ENCODE measurements around the gene FSD2. TPM values are rescaled to one million over a fixed set of nuclear protein-coding genes. Genes with fewer than 3 reads are reported as not detected.

Gene FSD2
- total and polyA plus RNA-seq, 2 of the 4 experiments (the other 2 are of a cell fraction) = not detected

DNA sequence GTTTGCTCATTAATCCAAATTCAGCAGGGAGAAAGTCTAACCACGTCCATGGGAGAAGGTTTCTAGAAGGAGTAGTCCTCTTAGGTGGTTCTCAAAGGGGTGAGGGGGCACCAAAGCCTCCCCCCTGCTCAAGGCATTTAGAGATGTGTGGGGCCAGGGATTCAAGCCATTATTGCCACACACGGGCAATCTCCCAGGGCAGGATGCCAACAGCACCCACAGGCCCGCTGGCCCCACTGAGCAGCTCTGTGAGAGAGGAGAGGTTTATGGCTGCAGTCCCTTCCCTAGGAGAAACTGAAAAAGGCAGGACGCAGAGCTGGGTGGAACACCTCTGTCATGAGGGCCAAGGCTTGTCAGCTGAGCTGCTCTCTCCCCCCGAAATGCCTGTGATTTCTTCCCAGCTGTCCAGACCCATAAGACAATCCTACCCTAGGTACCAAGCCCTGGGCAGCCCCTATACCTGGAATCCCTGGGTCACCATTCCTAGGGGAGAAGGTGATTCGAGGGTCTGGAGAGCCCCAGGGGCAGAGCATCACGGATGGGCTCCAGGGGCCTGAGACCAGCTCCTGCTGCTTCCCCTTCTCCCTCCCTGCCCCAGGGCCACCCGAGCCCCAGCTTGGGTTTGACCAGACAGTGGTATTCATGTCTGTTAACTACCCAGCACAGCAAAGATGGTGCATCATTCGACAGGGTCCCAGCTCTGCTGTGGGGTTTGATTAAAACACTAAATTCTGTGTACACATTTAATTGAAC is 42.5 kb upstream of the FSD2 start:
- Histone ChIP-seq H2AK9ac (replicated peaks; ENCODE audit: low read depth, low read length, poor library complexity) (no peak overlapping the region), H3K9me3 (ENCODE audit: control insufficient read depth, insufficient read depth, low read length) (no peaks in the 10 kb centered on the region), H2BK20ac (ENCODE audit: low read depth, low read length) (no peak overlapping the region), H3K9ac (ENCODE audit: low read depth, low read length) (no peak overlapping the region), H3K4ac (ENCODE audit: low read depth, low read length) (no peak overlapping the region), H3K9me1 (ENCODE audit: insufficient read depth, low read length) (no peaks in the 10 kb centered on the region; the same call in 1 of the 2 replicates), H2BK120ac (ENCODE audit: low read depth, low read length) (no peak overlapping the region), H3K27me3 (ENCODE audit: control insufficient read depth, insufficient read depth, low read length) (no peaks in the 10 kb centered on the region), H2AK5ac (ENCODE audit: low read depth, low read length) (no peak overlapping the region), H3K36me3 (ENCODE audit: control insufficient read depth, insufficient read depth, low read length) (no peaks in the 10 kb centered on the region), H2BK5ac (ENCODE audit: low read depth, low read length, poor library complexity, severe bottlenecking) (no peak overlapping the region), H2BK15ac (ENCODE audit: low read depth, low read length) (no peak overlapping the region), H3K18ac (ENCODE audit: low read depth, low read length) (no peak overlapping the region), H2AFZ (replicated peaks; ENCODE audit: low read length, poor library complexity) (peak overlapping the region; percentile 36), H4K20me1 (ENCODE audit: insufficient read depth, low read length) (no peaks in the 10 kb centered on the region), H3K27ac (ENCODE audit: insufficient read depth, low read length) (no peak overlapping the region), H4K91ac (ENCODE audit: insufficient read depth, low read depth, low read length) (no peak overlapping the region), H3K4me2 (ENCODE audit: low read depth, low read length) (no peak overlapping the region), H3K14ac (replicated peaks; ENCODE audit: low read depth, low read length) (no peak overlapping the region), H3K4me1 (ENCODE audit: control insufficient read depth, insufficient read depth, low read length) (peaks cover 11% of the 10 kb centered on the region; the same call in 1 of the 2 replicates), H4K5ac (ENCODE audit: low read depth, low read length) (no peak overlapping the region), H3K4me3 (ENCODE audit: insufficient read depth, low read depth, low read length) (no peak overlapping the region), H3K56ac (ENCODE audit: extremely low read depth, insufficient read depth, low read length) (no peak overlapping the region), H3K79me1 (ENCODE audit: low read depth in 1 of 2, low read length in 2 of 2) (no peaks in the 10 kb centered on the region), H4K8ac (ENCODE audit: low read depth in 2 of 2, low read length in 2 of 2) (no peak overlapping the region), H3K23ac (ENCODE audit: low read depth, low read length) (no peak overlapping the region)
- TF ChIP-seq POLR2A (IDR thresholded peaks at IDR 0.05; ENCODE audit: low read depth, low read length) = no peak
- no peak for TF ChIP-seq CHD1 (IDR thresholded peaks at IDR 0.05; ENCODE audit: low read depth, low read length)
- no peak for TF ChIP-seq BHLHE40 (IDR thresholded peaks at IDR 0.05; ENCODE audit: low read depth, low read length)
- TF ChIP-seq RFX5 (IDR thresholded peaks at IDR 0.05; ENCODE audit: low read depth, low read length) = no peak
- TF ChIP-seq MXI1 (IDR thresholded peaks at IDR 0.05; ENCODE audit: borderline replicate concordance, low read depth, low read length) = no peak
- WGBS, 2 experiments (ENCODE audit: extremely low coverage in 2 of 2, insufficient read length in 1 of 2) = 90% methylated on average over 2 of the region's 9 CpGs; no CpG with 5 or more reads in 1 of the 2 experiments
- in situ Hi-C loops (cut with MboI; ENCODE audit: low sequenced_read_pairs) = no loop called here
- no peak for DNase-seq
- intact Hi-C loops (cut with micrococcal nuclease) = loop anchor here (5.0 kb wide), 1 partner anchor 139 kb away; the partner anchor contains the start of gene RAMAC
- no TSS peak for BruUV-seq (replicated peaks)
- ChIA-PET POLR2A (ENCODE audit: unreplicated experiment) (interaction anchor here (0.5 kb wide), 1 partner anchor 18 kb away, joined by 6 read pairs; no protein-coding TSS in a partner anchor), CTCF (interaction anchor here (1.6 kb wide), 1 partner anchor 138 kb away, joined by 4 read pairs; the partner anchor contains the start of gene RAMAC)
- ATAC-seq (ENCODE audit: low read depth) = no peak
- dilution Hi-C loops (cut with HindIII; ENCODE audit: low sequenced_read_pairs, unreplicated experiment) = no loop called here

All from IMR-90 (cell line).